Tibial artery (tissue), 4 donors: ENCODE measurements around the gene HOXA5.

Experiments used
- DNase-seq, 2 donors: peaks; one replicate each; pipeline ENCODE4 v3.0.0-alpha.2; 2019
- H3K27ac ChIP-seq, 2 donors: fragments of 200-600 bp; sonication (generic) in 1 of 2; 1 replicate in 1 of 2; 2 replicates in 1 of 2; pipeline ENCODE4 v1.5.1; 2018 to 2019; ENCODE audit warnings: mild to moderate bottlenecking in 1 of 2
- H3K27me3 ChIP-seq, 2 donors: fragments of 200-600 bp; sonication (generic) in 1 of 2; one replicate each; pipeline versions ENCODE4 v1.5.1 to v1.6.0; 2016 to 2019
- H3K36me3 ChIP-seq, 3 donors: fragments of 200-600 bp; sonication (generic) in 2 of 3; one replicate each; pipeline ENCODE4 v1.5.1; 2016 to 2019; ENCODE audit warnings: mild to moderate bottlenecking in 2 of 3
- H3K4me1 ChIP-seq, 4 donors: fragments of 200-600 bp; sonication (generic) in 2 of 4; 1 replicate in 3 of 4; 2 replicates in 1 of 4; pipeline ENCODE4 v1.5.1; 2016 to 2019
- H3K4me3 ChIP-seq, 2 donors: fragments of 200-600 bp; sonication (generic) in 1 of 2; 1 replicate in 1 of 2; 2 replicates in 1 of 2; pipeline ENCODE4 v1.5.1; 2018 to 2019; ENCODE audit warnings: mild to moderate bottlenecking in 2 of 2
- H3K9me3 ChIP-seq, 3 donors: fragments of 200-600 bp; sonication (generic) in 1 of 3; one replicate each; pipeline ENCODE4 v1.5.1; 2016 to 2019
- intact Hi-C: fragments of 100-400 bp; cut with DNase I; formaldehyde crosslinking; loops from one replicate; pipeline ENCODE4 v1.15.0; 2023; ENCODE audit warnings: low total_unique reads
- TF ChIP-seq, protein P1 (sequence below), 2 experiments: fragments of 200-600 bp in 1 of 2; fragments of 450-650 bp in 1 of 2; IDR thresholded peaks; one replicate each; pipeline ENCODE4 v1.5.1; 2017 to 2019; ENCODE audit warnings: antibody characterized with exemption in 2 of 2, mild to moderate bottlenecking in 1 of 2, moderate library complexity in 1 of 2

Gene HOXA5

DNA sequence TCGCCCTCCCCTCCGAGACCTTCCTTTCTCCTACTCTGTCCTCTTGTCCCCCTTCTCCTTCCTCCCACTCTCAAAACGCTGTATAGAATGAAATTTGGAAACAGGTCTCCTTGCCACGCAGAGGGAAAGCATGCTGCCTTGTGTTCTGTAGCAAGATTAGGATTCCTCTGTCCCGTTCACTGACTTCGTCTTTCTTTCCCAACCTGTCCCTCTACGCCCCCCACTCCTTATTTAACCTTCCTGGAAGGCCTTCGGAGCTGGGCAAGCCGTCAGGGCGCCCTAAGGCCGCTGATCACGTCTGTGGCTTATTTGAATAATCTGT lies 20.5 kb upstream of the HOXA5 start:
- TF ChIP-seq, protein P1, sequence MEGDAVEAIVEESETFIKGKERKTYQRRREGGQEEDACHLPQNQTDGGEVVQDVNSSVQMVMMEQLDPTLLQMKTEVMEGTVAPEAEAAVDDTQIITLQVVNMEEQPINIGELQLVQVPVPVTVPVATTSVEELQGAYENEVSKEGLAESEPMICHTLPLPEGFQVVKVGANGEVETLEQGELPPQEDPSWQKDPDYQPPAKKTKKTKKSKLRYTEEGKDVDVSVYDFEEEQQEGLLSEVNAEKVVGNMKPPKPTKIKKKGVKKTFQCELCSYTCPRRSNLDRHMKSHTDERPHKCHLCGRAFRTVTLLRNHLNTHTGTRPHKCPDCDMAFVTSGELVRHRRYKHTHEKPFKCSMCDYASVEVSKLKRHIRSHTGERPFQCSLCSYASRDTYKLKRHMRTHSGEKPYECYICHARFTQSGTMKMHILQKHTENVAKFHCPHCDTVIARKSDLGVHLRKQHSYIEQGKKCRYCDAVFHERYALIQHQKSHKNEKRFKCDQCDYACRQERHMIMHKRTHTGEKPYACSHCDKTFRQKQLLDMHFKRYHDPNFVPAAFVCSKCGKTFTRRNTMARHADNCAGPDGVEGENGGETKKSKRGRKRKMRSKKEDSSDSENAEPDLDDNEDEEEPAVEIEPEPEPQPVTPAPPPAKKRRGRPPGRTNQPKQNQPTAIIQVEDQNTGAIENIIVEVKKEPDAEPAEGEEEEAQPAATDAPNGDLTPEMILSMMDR (IDR thresholded peaks at IDR 0.05), result peak in 1 of 2 experiments; percentile 5
- H3K4me3 ChIP-seq, result peak overlapping the region; percentile 68 to 91
- no peaks in the 10 kb centered on the region for H3K9me3 ChIP-seq
- H3K27ac ChIP-seq, result peak overlapping the region; percentile 96 to 97
- intact Hi-C loops, result loop anchor here (5.0 to 10.0 kb wide), 2 partner anchors 962 to 1769 kb away; partner anchors contain the start of genes CBX3 and HNRNPA2B1
- H3K27me3 ChIP-seq, result no peaks in the 10 kb centered on the region
- H3K4me1 ChIP-seq, result peaks cover 0 to 62% (median 18%) of the 10 kb centered on the region in 4 donors
- DNase-seq, result no peak
- no peaks in the 10 kb centered on the region for H3K36me3 ChIP-seq

DNA sequence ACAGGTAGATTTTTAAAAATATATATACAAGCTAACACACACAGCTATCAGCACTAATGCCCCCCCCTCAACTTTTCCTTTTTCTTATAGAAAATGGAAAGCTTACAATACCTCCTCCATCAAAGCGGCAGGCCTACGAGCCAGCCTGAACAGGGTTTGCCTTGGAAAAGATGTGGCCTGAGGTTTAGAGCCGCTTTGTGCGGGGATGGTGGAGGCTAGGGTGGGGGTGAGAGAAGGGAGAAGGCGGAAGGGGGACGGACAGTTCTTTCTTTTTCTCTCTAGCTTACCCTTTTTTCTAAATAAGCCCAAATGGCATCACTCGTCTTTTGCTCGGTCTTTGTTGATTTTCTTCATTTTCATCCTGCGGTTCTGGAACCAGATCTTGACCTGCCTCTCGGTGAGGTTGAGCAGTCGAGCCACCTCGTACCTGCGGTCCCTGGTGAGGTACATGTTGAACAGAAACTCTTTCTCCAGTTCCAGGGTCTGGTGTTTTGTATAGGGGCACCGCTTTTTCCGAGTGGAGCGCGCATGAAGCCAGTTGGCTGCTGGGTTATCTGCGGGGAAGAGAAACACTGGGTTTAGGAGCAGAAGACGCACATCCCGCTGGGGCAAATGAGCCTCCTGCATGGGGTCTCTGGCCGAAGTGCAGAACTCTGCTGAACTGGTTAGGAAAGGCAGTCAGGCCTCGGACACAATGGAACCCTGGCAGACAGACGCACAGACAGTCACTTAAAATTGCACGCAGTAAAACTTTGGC lies 20.0 kb upstream of the HOXA5 start:
- intact Hi-C loops, result loop anchor here (5.0 to 10.0 kb wide), 2 partner anchors 961 to 1769 kb away; partner anchors contain the start of genes CBX3 and HNRNPA2B1
- peak in 1 of 2 donors; percentile 61 for DNase-seq
- TF ChIP-seq, protein P1 (IDR thresholded peaks at IDR 0.05), result no peak
- Histone ChIP-seq H3K4me3 (peak overlapping the region; percentile 68 to 91), H3K27ac (peak overlapping the region; percentile 96 to 97), H3K4me1 (peaks cover 0 to 62% (median 18%) of the 10 kb centered on the region in 4 donors), H3K36me3 (no peaks in the 10 kb centered on the region), H3K9me3 (no peaks in the 10 kb centered on the region), H3K27me3 (no peaks in the 10 kb centered on the region)

DNA sequence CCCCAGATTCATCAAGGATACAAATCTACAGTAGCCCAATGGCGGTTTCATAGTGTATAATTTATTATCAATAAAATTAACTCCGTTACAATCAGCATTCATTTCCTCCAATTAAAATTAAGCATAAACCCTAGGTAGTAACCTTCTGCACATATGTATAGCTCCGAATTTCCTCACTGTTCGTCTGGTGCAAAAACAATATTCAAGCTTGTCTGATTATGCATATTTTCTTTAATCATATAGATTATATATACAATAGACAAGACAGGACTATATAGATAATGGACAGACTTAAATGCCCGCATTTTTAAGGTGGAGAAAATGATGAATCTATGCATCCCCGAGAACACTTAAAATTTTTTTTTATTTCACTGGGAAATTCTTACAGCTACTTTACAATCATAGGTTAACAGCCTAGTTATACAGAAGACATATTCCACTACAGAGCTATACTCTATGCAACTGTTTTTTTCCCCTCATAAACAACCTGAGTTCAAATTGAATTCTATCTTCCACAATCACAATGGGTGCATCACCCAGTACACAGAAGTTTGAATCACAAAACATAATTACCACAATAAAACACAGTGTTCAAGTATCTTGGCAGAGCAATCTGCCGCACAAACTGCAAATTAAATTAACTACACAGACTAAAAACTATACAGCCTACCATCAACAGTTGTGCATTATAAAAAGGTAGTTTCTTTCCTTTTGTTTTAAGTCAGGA lies 19.2 kb upstream of the HOXA5 start:
- Histone ChIP-seq H3K27me3 (no peaks in the 10 kb centered on the region), H3K36me3 (no peaks in the 10 kb centered on the region), H3K27ac (peak overlapping the region; percentile 96 to 97), H3K9me3 (no peaks in the 10 kb centered on the region), H3K4me1 (peaks cover 0 to 56% (median 17%) of the 10 kb centered on the region in 4 donors), H3K4me3 (peak overlapping the region; percentile 68 to 91)
- intact Hi-C loops, result loop anchor here (5.0 to 10.0 kb wide), 2 partner anchors 960 to 1768 kb away; partner anchors contain the start of genes CBX3 and HNRNPA2B1
- no peak for DNase-seq
- TF ChIP-seq, protein P1 (IDR thresholded peaks at IDR 0.05), result no peak

DNA sequence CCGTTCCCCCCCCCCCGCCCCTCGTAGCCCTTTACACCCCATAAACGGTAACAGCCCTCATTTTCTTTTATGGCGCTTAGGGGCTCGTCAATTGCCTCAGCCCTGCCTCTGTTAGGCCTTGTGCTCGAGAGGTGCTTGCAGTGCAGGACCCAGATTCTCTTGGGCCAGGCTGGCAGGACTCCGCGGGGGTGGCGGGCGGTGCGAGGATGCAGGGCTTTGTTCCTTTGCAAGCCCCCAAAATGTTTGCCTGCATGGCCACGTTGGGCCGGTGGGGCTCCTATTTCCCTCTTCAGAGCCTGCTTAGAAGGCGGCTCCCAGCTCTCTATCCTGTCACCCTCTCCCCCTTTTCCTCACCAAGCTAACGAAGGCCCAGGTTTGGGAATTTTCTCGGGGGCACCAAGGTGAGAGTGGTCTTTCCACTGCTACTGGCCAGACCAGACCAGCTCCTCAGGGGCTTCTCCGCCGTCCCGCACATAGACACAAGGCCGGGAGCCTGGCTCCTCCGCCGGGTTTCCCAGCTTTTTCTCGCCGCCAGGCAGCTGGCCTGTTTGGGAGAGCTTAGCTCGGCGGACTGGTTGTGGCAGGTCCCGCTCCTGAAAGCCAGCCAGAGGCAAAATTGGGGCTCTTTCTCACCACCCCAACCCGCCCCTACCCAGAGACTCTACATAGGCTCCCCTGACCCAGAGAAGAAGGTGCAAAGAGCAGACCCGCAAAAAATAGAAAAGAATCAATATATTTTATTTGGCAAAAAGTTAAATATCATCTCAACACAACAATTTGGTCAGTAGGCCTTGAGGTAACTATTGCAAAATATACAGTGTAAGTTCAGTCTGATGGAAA lies 18.5 kb upstream of the HOXA5 start:
- intact Hi-C loops, result loop anchor here (2.0 to 10.0 kb wide), 3 partner anchors 791 to 1767 kb away; partner anchors contain the start of genes CBX3 and HNRNPA2B1
- peak; percentile 29 to 69 for DNase-seq
- Histone ChIP-seq H3K27me3 (no peaks in the 10 kb centered on the region), H3K36me3 (no peaks in the 10 kb centered on the region), H3K27ac (peak overlapping the region; percentile 82 to 96), H3K4me1 (peaks cover 0 to 51% (median 16%) of the 10 kb centered on the region in 4 donors), H3K9me3 (no peaks in the 10 kb centered on the region), H3K4me3 (peak overlapping the region; percentile 68 to 91)
- TF ChIP-seq, protein P1 (IDR thresholded peaks at IDR 0.05), result no peak

DNA sequence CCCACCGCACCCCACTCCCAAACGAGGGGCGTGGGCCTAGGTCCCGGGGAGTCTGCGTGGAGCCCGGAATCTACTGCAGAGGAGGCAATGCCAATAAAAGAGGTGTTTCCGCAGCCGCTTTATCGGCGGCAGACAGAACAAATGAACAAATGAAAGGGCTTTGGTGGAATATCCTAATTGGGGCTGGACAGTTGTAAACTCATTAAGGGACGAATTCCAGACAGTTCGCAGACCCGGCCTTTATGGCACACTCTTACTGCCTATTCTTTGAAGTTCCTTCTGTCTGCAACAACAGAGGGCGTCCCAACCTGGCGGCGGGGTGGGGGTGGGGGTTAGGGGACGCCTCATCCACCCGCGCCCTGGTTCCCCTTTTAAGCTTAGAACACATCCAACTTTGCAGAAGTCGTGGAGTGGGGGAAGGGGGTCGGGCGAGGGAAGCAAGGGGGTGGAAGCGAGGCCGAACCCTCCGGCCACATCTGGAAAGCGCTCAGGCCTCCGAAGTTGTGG lies 17.8 kb upstream of the HOXA5 start:
- H3K4me1 ChIP-seq, result peaks cover 0 to 47% (median 16%) of the 10 kb centered on the region in 4 donors
- H3K27me3 ChIP-seq, result no peaks in the 10 kb centered on the region
- no peaks in the 10 kb centered on the region for H3K9me3 ChIP-seq
- TF ChIP-seq, protein P1 (IDR thresholded peaks at IDR 0.05), result no peak
- intact Hi-C loops, result loop anchor here (2.0 to 10.0 kb wide), 3 partner anchors 790 to 1766 kb away; partner anchors contain the start of genes CBX3 and HNRNPA2B1
- peak overlapping the region; percentile 68 to 91 for H3K4me3 ChIP-seq
- H3K27ac ChIP-seq, result peak overlapping the region; percentile 82 to 96
- H3K36me3 ChIP-seq, result no peaks in the 10 kb centered on the region
- DNase-seq, result peak; percentile 69 to 74
